Measurements from ENCODE around the gene ZBTB8A. TPM values are rescaled to one million over a fixed set of nuclear protein-coding genes. Genes with fewer than 3 reads are reported as not detected.
"Not testable (repeated sequence)": the region's sequence is repeated elsewhere in the genome, so short reads cannot be mapped to it uniquely, and the experiment has no call there.

ZBTB8A gene
- total and polyA plus RNA-seq, 10 donors = 0.35 to 4.0 (median 2.4) TPM

DNA sequence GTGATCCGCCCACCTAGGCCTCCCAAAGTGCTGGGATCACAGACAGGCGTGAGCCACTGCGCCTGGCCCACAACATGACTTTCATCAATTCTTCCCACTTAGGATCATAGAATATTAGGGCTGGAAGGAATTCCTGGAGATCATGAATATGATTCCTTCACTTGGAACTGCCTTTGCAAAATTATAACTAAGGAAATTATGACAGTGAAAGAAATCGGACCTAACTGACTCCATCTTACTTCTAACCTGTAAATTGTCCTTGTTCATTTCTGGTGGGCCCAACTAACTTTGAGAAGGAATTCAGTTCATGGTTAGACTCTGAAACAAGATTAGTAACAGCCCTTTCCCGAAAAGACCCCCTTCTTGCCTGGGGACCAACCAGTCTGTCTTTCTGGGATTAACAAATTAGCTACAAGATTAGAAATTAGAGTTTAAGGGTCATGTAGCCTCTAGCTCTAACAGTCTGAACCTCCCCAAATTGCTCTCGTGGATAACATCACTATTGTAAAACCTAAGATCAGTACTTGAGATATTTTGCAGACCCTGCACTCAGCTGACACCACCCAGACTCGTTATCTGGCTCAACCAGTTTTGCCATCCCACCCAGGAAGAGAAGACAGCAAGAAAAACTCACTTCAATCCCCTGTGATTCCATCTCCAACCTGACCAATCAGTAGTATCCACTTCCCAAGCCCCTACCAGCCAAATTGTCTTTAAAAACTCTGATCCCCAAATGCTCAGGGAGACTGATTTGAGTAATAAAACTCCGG, 96.5 kb downstream of the ZBTB8A start:
- Histone ChIP-seq H3K36me3 (peaks cover 0 to 89% (median 27%) of the 10 kb centered on the region in 6 donors), H3K9me3 (no peaks in the 10 kb centered on the region), H3K27me3 (replicated peaks in 1 of 7) (no peaks in the 10 kb centered on the region), H3K27ac (no peak overlapping the region), H3K4me1 (peaks cover 0 to 28% (median 0%) of the 10 kb centered on the region in 6 donors), H3K4me3 (no peak overlapping the region)
- DNase-seq = no peak
- TF ChIP-seq POLR2A (IDR thresholded peaks at IDR 0.05) (no peak), POLR2AphosphoS5 (IDR thresholded peaks at IDR 0.05) (no peak)
- TF ChIP-seq, protein P1, sequence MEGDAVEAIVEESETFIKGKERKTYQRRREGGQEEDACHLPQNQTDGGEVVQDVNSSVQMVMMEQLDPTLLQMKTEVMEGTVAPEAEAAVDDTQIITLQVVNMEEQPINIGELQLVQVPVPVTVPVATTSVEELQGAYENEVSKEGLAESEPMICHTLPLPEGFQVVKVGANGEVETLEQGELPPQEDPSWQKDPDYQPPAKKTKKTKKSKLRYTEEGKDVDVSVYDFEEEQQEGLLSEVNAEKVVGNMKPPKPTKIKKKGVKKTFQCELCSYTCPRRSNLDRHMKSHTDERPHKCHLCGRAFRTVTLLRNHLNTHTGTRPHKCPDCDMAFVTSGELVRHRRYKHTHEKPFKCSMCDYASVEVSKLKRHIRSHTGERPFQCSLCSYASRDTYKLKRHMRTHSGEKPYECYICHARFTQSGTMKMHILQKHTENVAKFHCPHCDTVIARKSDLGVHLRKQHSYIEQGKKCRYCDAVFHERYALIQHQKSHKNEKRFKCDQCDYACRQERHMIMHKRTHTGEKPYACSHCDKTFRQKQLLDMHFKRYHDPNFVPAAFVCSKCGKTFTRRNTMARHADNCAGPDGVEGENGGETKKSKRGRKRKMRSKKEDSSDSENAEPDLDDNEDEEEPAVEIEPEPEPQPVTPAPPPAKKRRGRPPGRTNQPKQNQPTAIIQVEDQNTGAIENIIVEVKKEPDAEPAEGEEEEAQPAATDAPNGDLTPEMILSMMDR (IDR thresholded peaks at IDR 0.05 in 8 of 11, conservative IDR thresholded peaks at IDR 0.05 in 3 of 11) = no peak
- 92 to 96% (median 94%) methylated on average over 8 of the region's 8 CpGs for WGBS, 5 donors
- intact Hi-C loops (cut with DNase I; ENCODE audit: low total_unique reads) = no loop called here

DNA sequence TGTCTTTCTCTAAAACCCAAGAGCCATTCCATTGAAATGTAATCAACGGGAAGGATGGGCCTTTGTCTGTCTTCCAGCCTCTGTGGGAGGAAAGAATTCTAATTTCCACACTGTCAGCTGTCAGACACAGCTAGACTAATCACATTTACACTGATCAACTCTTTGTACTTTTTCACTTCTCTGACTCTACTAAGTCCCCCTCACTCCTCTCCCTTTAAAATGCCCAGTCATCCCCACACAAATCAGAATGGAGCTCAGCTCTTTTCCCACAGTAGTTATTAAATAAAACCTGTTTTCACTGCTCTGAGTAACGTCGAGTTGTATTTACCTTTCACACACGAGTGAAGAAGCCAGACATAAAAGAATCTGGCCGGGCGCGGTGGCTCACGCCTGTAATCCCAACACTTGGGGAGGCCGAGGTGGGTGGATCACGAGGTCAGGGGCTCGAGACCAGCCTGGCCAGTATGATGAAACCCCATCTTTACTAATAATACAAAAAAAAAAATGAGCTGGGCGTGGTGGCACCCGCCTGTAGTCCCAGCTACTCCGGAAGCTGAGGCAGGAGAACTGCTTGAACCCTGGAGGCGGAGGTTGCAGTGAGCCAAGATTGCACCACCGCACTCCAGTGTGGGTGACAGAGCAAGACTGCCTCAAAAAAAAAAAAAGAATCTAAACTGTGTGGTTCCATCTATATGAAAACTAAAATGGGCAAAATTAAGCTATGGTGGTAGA, 97.9 kb downstream of the ZBTB8A start:
- H3K9me3 ChIP-seq = no peaks in the 10 kb centered on the region
- TF ChIP-seq, protein P1 (IDR thresholded peaks at IDR 0.05 in 8 of 11, conservative IDR thresholded peaks at IDR 0.05 in 3 of 11) = no peak
- TF ChIP-seq POLR2A (IDR thresholded peaks at IDR 0.05) (no peak), POLR2AphosphoS5 (IDR thresholded peaks at IDR 0.05) (no peak)
- peaks cover 0 to 77% (median 25%) of the 10 kb centered on the region in 6 donors for H3K36me3 ChIP-seq
- no peak for DNase-seq
- H3K4me3 ChIP-seq = no peak overlapping the region
- peak overlapping the region in 5 of 8 donors; percentile 18 to 73 (median 44) for H3K27ac ChIP-seq
- peaks cover 0 to 28% (median 0%) of the 10 kb centered on the region in 6 donors for H3K4me1 ChIP-seq
- intact Hi-C loops (cut with DNase I; ENCODE audit: low total_unique reads) = no loop called here
- no peaks in the 10 kb centered on the region for H3K27me3 ChIP-seq (replicated peaks in 1 of 7)
- whole genome bisulfite sequencing, 5 donors = 69 to 90% (median 83%) methylated on average over 16 of the region's 16 CpGs

DNA sequence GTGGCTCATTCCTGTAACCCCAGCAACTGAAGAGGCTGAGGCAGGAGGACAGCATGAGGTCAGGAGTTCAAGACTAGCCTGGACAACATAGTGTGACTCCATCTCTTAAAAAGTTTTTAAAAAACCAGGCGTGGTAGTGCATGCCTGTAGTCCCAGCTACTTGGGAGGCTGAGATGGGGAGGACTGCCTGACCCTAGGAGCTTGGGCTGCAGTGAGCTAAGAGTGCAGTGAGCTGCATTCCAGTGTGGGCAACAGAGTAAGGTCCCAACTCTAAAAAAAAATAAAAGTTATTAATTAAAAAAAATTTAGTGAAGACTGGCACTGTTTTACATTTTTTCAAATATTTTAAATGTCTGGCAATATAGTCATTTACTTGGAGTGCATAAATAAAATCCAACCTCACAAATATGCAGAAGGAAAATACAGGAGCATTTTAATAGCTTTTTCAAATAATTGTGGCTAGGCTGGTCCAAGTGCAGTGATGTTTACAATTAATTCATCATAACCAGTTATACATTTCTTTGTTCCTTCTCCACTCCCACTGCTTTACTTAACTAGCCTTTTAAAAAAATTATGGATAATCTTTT, 100.4 kb downstream of the ZBTB8A start:
- peaks cover 0 to 52% (median 4%) of the 10 kb centered on the region in 6 donors for H3K36me3 ChIP-seq
- 88 to 98% (median 96%) methylated on average over 1 of the region's 1 CpG for WGBS, 5 donors
- DNase-seq = no peak
- no peak overlapping the region for H3K27ac ChIP-seq
- no peak overlapping the region for H3K4me3 ChIP-seq
- TF ChIP-seq, protein P1 (IDR thresholded peaks at IDR 0.05 in 8 of 11, conservative IDR thresholded peaks at IDR 0.05 in 3 of 11) = no peak
- no peak for TF ChIP-seq POLR2AphosphoS5 (IDR thresholded peaks at IDR 0.05)
- TF ChIP-seq POLR2A (IDR thresholded peaks at IDR 0.05) = no peak
- no peaks in the 10 kb centered on the region for H3K27me3 ChIP-seq (replicated peaks in 1 of 7)
- peaks cover 0 to 31% (median 0%) of the 10 kb centered on the region in 6 donors for H3K4me1 ChIP-seq
- H3K9me3 ChIP-seq = no peaks in the 10 kb centered on the region
- intact Hi-C loops (cut with DNase I; ENCODE audit: low total_unique reads) = no loop called here

DNA sequence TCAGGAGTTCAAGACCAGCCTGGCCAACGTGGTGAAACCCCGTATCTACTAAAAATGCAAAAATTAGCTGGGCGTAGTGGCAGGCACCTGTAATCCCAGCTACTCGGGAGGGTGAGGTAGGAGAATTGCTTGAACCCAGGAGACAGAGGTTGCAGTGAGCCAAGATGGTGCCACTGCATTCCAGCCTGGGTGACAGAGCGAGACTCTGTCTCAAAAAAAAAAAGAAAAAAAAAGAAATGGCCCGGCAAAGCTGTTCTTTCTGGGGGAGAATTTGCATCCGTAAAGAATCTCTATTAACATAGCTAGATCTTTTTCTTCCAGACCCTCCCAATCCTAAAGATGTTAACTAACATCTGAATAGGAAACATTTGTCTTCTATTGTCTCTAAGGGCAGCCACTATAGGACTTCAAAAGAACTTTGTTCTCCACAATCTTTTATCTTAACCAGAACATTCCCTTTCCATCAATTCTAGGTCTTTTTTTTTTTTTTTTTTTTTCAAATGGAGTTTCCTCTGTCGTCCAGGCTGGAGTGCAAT, 103.1 kb downstream of the ZBTB8A start:
- not testable (repeated sequence) for H3K9me3 ChIP-seq
- WGBS, 5 donors = 81 to 89% (median 85%) methylated on average over 7 to 8 of the region's 8 CpGs

More for the DNA sequence above, 103.1 kb downstream of the ZBTB8A start:
- Histone ChIP-seq H3K36me3 (peaks cover 0 to 55% (median 3%) of the 10 kb centered on the region in 6 donors), H3K4me1 (peaks cover 0 to 48% (median 10%) of the 10 kb centered on the region in 6 donors), H3K27ac (peak overlapping the region in 1 of 8 donors; percentile 4)
- H3K27me3 ChIP-seq (replicated peaks in 1 of 7); DNase-seq; intact Hi-C loops (cut with DNase I; ENCODE audit: low total_unique reads); H3K4me3 ChIP-seq: not testable (repeated sequence)
